Measurements from ENCODE around the gene ZNF518A.

Gene ZNF518A

DNA sequence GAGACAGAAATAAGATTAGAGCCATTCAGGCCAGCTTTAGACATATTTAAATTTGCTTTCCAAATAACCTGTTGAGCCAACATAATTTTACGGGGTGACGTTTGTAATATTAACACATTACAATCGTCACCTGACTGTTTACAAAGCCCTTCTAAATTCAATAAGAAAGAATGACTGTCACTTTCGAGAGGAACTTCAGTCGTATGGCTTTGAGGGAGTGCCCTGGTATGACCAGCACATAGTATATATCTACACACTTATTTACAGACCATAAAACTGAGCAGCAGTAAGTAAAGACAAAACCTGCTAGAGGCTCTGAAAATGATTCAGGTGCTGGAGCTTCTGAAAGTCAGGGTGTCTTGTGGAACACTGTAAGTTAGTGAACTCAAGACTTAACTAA lies 78.8 kb downstream of the ZNF518A start:
- no peaks in the 10 kb centered on the region for H3K36me3 ChIP-seq (ENCODE audit: control insufficient read depth in 2 of 2, insufficient read depth in 1 of 2, low read length in 2 of 2)
- no peak overlapping the region for H3K27ac ChIP-seq (ENCODE audit: extremely low read depth, low read depth, low read length)

DNA sequence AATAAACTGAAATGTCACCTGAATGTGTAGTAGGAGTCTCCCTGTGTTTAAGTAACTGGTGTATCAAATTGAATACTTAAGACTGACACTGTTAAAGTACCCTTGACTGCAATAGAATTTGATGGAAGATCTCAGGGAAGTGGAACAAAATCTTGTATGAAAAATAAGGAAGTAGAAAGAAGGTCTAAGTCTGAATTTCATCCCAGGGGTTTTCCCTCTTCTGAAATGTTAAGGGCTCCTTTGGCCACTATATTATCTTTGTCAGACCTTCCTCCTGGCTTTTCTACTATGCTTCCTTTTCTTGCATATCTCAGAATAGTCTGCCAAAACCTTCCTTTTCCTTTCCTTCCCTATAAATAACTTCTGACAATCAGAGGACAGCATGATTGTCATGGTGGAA lies 81.7 kb downstream of the ZNF518A start:
- ChIA-PET POLR2A (no interaction called here), CTCF (no interaction called here)
- Histone ChIP-seq H3K4me1 (ENCODE audit: control insufficient read depth, insufficient read depth, low read length) (no peaks in the 10 kb centered on the region), H3K4me3 (ENCODE audit: low read depth, low read length) (no peak overlapping the region), H3K9me3 (ENCODE audit: control insufficient read depth, insufficient read depth, low read depth, low read length) (no peaks in the 10 kb centered on the region), H3K27ac (ENCODE audit: extremely low read depth, low read depth, low read length) (no peak overlapping the region), H3K36me3 (ENCODE audit: control insufficient read depth in 2 of 2, insufficient read depth in 1 of 2, low read length in 2 of 2) (no peaks in the 10 kb centered on the region)
- TF ChIP-seq ZNF645 (tag by site-specific recombination; IDR thresholded peaks at IDR 0.05) (no peak), SP2 (tag by site-specific recombination; IDR thresholded peaks at IDR 0.05) (no peak), ZNF433 (tag by site-specific recombination; IDR thresholded peaks at IDR 0.05; ENCODE audit: low read depth) (no peak), ZNF670 (tag by site-specific recombination; IDR thresholded peaks at IDR 0.05; ENCODE audit: low read depth) (no peak), ZNF423 (tag by site-specific recombination; IDR thresholded peaks at IDR 0.05) (no peak), ZNF23 (tag by site-specific recombination; IDR thresholded peaks at IDR 0.05; ENCODE audit: borderline replicate concordance) (no peak)
- TF ChIP-seq, protein P1, sequence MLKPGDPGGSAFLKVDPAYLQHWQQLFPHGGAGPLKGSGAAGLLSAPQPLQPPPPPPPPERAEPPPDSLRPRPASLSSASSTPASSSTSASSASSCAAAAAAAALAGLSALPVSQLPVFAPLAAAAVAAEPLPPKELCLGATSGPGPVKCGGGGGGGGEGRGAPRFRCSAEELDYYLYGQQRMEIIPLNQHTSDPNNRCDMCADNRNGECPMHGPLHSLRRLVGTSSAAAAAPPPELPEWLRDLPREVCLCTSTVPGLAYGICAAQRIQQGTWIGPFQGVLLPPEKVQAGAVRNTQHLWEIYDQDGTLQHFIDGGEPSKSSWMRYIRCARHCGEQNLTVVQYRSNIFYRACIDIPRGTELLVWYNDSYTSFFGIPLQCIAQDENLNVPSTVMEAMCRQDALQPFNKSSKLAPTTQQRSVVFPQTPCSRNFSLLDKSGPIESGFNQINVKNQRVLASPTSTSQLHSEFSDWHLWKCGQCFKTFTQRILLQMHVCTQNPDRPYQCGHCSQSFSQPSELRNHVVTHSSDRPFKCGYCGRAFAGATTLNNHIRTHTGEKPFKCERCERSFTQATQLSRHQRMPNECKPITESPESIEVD (tag by site-specific recombination; IDR thresholded peaks at IDR 0.05), result no peak

More for the DNA sequence above, 78.8 kb downstream of the ZNF518A start:
- ChIA-PET CTCF (interaction anchor here (0.7 to 2.3 kb wide), 2 partner anchors 19 to 20 kb away, joined by 3 to 14 read pairs; no protein-coding TSS in a partner anchor), POLR2A (no interaction called here)
- H3K9me3 ChIP-seq (ENCODE audit: control insufficient read depth, insufficient read depth, low read depth, low read length), result no peaks in the 10 kb centered on the region
- no peaks in the 10 kb centered on the region for H3K4me1 ChIP-seq (ENCODE audit: control insufficient read depth, insufficient read depth, low read length)
- no peak for TF ChIP-seq ZNF211 (tag by site-specific recombination; IDR thresholded peaks at IDR 0.05; ENCODE audit: low read depth)
- TF ChIP-seq FEZF1 (tag by site-specific recombination; IDR thresholded peaks at IDR 0.05), result no peak
- no peak for TF ChIP-seq ZNF654 (tag by site-specific recombination; IDR thresholded peaks at IDR 0.05; ENCODE audit: low read depth)
- no peak for TF ChIP-seq ZNF223 (tag by site-specific recombination; IDR thresholded peaks at IDR 0.05)
- no peak for TF ChIP-seq ZNF202 (tag by site-specific recombination; IDR thresholded peaks at IDR 0.05; ENCODE audit: borderline replicate concordance)
- H3K4me3 ChIP-seq (ENCODE audit: low read depth, low read length), result no peak overlapping the region

DNA sequence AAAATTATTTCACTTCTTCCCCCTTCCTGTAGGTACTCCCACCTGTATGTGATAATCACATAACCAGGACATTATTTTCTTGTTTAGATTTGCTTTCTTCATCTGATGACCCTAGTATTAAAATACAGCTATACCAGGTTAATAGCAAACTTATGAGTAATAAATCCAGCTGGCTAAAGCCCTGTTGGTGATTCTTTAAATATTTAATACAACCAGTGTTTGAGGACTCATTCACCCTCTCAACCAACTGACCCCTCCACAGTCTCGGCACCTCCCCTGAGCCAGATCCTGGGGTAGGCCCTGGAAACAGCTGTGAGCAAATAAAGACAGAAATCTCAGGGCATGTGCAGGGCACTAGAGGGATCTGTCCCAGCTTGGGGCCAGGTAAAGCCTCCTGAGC lies 82.8 kb downstream of the ZNF518A start:
- Histone ChIP-seq H3K4me1 (ENCODE audit: control insufficient read depth, insufficient read depth, low read length) (no peaks in the 10 kb centered on the region), H3K27ac (ENCODE audit: extremely low read depth, low read depth, low read length) (no peak overlapping the region)

More for the DNA sequence above, 82.8 kb downstream of the ZNF518A start:
- no peaks in the 10 kb centered on the region for H3K9me3 ChIP-seq (ENCODE audit: control insufficient read depth, insufficient read depth, low read depth, low read length)
- TF ChIP-seq ZNF223 (tag by site-specific recombination; IDR thresholded peaks at IDR 0.05) (no peak), KLF8 (tag by site-specific recombination; IDR thresholded peaks at IDR 0.05) (no peak), ZNF843 (tag by site-specific recombination; IDR thresholded peaks at IDR 0.05) (no peak), MZF1 (tag by site-specific recombination; IDR thresholded peaks at IDR 0.05; ENCODE audit: borderline replicate concordance) (no peak), ZNF16 (tag by site-specific recombination; IDR thresholded peaks at IDR 0.05; ENCODE audit: low read depth) (no peak)
- TF ChIP-seq, protein P2, sequence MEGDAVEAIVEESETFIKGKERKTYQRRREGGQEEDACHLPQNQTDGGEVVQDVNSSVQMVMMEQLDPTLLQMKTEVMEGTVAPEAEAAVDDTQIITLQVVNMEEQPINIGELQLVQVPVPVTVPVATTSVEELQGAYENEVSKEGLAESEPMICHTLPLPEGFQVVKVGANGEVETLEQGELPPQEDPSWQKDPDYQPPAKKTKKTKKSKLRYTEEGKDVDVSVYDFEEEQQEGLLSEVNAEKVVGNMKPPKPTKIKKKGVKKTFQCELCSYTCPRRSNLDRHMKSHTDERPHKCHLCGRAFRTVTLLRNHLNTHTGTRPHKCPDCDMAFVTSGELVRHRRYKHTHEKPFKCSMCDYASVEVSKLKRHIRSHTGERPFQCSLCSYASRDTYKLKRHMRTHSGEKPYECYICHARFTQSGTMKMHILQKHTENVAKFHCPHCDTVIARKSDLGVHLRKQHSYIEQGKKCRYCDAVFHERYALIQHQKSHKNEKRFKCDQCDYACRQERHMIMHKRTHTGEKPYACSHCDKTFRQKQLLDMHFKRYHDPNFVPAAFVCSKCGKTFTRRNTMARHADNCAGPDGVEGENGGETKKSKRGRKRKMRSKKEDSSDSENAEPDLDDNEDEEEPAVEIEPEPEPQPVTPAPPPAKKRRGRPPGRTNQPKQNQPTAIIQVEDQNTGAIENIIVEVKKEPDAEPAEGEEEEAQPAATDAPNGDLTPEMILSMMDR (tag by site-specific recombination; IDR thresholded peaks at IDR 0.05), result no peak
- H3K36me3 ChIP-seq (ENCODE audit: control insufficient read depth in 2 of 2, insufficient read depth in 1 of 2, low read length in 2 of 2), result no peaks in the 10 kb centered on the region
- ChIA-PET CTCF (interaction anchor here (1.4 kb wide), 1 partner anchor 17 kb away, joined by 9 read pairs; no protein-coding TSS in a partner anchor), POLR2A (no interaction called here)
- H3K4me3 ChIP-seq (ENCODE audit: low read depth, low read length), result no peak overlapping the region

Measured in HEK293 (cell line).